Liver (tissue), 3 donors: ENCODE measurements around the gene RSPRY1.

Source experiments
- CTCF ChIP-seq: fragments of 150-350 bp; IDR thresholded peaks from 2 replicates; pipeline ENCODE4 v1.5.1; 2017; ENCODE audit warnings: improper control_type of control experiment, low read depth, low read length; ENCODE audit not compliant: missing input control
- GABPA ChIP-seq, 2 donors: IDR thresholded peaks in 1 of 2; conservative IDR thresholded peaks in 1 of 2; 2 replicates each; pipeline ENCODE4 v1.6.1; 2016; ENCODE audit warnings: antibody characterized with exemption in 2 of 2, mild to moderate bottlenecking in 1 of 2, moderate library complexity in 1 of 2
- JUND ChIP-seq, 2 donors: IDR thresholded peaks; 2 replicates each; pipeline ENCODE4 v1.6.1; 2016; ENCODE audit warnings: antibody characterized with exemption in 2 of 2
- NR2F2 ChIP-seq: IDR thresholded peaks from 2 replicates; pipeline ENCODE4 v1.6.1; 2016; ENCODE audit warnings: antibody characterized with exemption
- RAD21 ChIP-seq, 2 donors: IDR thresholded peaks; 2 replicates each; pipeline ENCODE4 v1.6.1; 2016; ENCODE audit warnings: antibody characterized with exemption in 2 of 2, mild to moderate bottlenecking in 2 of 2
- SP1 ChIP-seq: IDR thresholded peaks from 2 replicates; pipeline ENCODE4 v1.6.1; 2018; ENCODE audit warnings: antibody characterized with exemption, mild to moderate bottlenecking
- TAF1 ChIP-seq: conservative IDR thresholded peaks from 2 replicates; pipeline ENCODE4 v1.6.1; 2016; ENCODE audit warnings: antibody characterized with exemption, mild to moderate bottlenecking
- YY1 ChIP-seq: IDR thresholded peaks from 2 replicates; pipeline ENCODE4 v1.6.1; 2016; ENCODE audit warnings: antibody characterized with exemption, mild to moderate bottlenecking
- TF ChIP-seq, protein P1 (sequence below): IDR thresholded peaks from 2 replicates; pipeline ENCODE4 v1.6.1; 2016; ENCODE audit warnings: antibody characterized with exemption, mild to moderate bottlenecking
- donor health status: healthy.
- donor health status: healthy.

DNA sequence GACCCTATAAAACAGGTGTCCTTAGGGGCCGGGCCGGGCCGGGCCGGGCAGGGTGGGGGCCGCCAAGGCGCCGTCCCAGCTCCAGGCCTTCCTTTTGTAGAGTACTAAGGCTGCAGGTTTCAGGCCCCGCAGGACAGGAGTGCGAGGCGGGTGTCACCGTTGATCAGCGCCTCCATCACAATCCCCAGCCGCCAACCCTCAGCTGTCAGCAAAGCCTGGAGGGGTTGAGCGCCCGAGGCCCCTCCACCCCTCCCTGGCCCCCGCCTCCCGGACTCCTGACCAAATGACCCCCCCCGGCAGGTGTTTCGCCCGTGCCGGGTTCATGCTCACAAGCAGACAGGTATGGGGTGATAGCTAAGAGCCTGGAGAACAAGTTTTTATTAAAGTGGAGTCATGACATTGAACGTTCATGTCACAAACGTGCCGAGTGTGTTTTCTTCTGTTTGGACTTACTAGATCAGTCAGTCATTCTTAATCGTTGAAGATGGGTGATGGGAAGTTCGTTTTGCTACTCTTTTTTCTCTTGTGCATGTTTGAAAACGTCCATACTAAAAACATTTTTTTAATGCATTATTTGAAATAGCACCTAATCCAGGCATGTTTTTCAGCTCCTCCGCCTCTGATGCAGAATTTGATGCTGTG lies 59.5 kb downstream of the RSPRY1 start:
- no peak for TF ChIP-seq RAD21 (IDR thresholded peaks at IDR 0.05)
- TF ChIP-seq SP1, result no peak
- TF ChIP-seq CTCF, result no peak
- no peak for TF ChIP-seq YY1
- TF ChIP-seq GABPA (IDR thresholded peaks at IDR 0.05 in 1 of 2, conservative IDR thresholded peaks at IDR 0.05 in 1 of 2), result no peak
- no peak for TF ChIP-seq NR2F2
- TF ChIP-seq, protein P1, sequence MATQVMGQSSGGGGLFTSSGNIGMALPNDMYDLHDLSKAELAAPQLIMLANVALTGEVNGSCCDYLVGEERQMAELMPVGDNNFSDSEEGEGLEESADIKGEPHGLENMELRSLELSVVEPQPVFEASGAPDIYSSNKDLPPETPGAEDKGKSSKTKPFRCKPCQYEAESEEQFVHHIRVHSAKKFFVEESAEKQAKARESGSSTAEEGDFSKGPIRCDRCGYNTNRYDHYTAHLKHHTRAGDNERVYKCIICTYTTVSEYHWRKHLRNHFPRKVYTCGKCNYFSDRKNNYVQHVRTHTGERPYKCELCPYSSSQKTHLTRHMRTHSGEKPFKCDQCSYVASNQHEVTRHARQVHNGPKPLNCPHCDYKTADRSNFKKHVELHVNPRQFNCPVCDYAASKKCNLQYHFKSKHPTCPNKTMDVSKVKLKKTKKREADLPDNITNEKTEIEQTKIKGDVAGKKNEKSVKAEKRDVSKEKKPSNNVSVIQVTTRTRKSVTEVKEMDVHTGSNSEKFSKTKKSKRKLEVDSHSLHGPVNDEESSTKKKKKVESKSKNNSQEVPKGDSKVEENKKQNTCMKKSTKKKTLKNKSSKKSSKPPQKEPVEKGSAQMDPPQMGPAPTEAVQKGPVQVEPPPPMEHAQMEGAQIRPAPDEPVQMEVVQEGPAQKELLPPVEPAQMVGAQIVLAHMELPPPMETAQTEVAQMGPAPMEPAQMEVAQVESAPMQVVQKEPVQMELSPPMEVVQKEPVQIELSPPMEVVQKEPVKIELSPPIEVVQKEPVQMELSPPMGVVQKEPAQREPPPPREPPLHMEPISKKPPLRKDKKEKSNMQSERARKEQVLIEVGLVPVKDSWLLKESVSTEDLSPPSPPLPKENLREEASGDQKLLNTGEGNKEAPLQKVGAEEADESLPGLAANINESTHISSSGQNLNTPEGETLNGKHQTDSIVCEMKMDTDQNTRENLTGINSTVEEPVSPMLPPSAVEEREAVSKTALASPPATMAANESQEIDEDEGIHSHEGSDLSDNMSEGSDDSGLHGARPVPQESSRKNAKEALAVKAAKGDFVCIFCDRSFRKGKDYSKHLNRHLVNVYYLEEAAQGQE, result no peak
- peak in 1 of 2 donors; percentile 10 for TF ChIP-seq JUND (IDR thresholded peaks at IDR 0.05)
- no peak for TF ChIP-seq TAF1
